AG09309 (cell line): Measurements from ENCODE around the gene NXPH4.

Experiments
- DNase-seq: peaks from one replicate; pipeline ENCODE4 v3.0.0-alpha.2; 2010; ENCODE audit warnings: low read depth
- H3K4me3 ChIP-seq: 2 replicates; pipeline ENCODE4 v1.5.1; 2011; ENCODE audit warnings: mild to moderate bottlenecking, low read depth, low read length, moderate library complexity; ENCODE audit not compliant: control insufficient read depth
- CTCF ChIP-seq: IDR thresholded peaks from 2 replicates; pipeline ENCODE4 v1.5.1; 2011; ENCODE audit warnings: mild to moderate bottlenecking, low read depth, low read length, inconsistent platforms; ENCODE audit not compliant: insufficient read depth, control insufficient read depth; ENCODE audit errors: missing control alignments

Gene NXPH4

GRCh38 chr12:57273516-57273915, 56.9 kb downstream of the NXPH4 start:
- no peak overlapping the region for H3K4me3 ChIP-seq
- TF ChIP-seq CTCF = no peak

More at GRCh38 chr12:57273516-57273915, 56.9 kb downstream of the NXPH4 start:
- DNase-seq = no peak
